Stomach (tissue), 9 donors: ENCODE data around the gene TAF4. TPM values are rescaled to one million over a fixed set of nuclear protein-coding genes. Genes with fewer than 3 reads are reported as not detected.
"Not testable (repeated sequence)": the region's sequence is repeated elsewhere in the genome, so short reads cannot be mapped to it uniquely, and the experiment has no call there.

Experiments used
- DNase-seq, 2 donors: peaks; one replicate each; pipeline versions ENCODE4 v3.0.0 to v3.0.0-alpha.2; 2013 to 2019
- H3K27ac ChIP-seq, 5 donors: fragments of 200-600 bp in 4 of 5; sonication (generic) in 4 of 5; one replicate each; pipeline ENCODE4 v1.5.1; 2013 to 2019; ENCODE audit warnings: mild to moderate bottlenecking in 1 of 5, moderate library complexity in 1 of 5
- H3K27me3 ChIP-seq, 3 donors: fragments of 200-600 bp; sonication (generic); one replicate each; pipeline ENCODE4 v1.5.1; 2017 to 2019; ENCODE audit warnings: mixed run types in 1 of 3
- H3K36me3 ChIP-seq, 4 donors: fragments of 200-600 bp; sonication (generic); 1 replicate in 3 of 4; 2 replicates in 1 of 4; pipeline ENCODE4 v1.5.1; 2016 to 2019
- H3K4me1 ChIP-seq, 4 donors: fragments of 200-600 bp; sonication (generic); one replicate each; pipeline ENCODE4 v1.5.1; 2016 to 2019
- H3K4me3 ChIP-seq, 4 donors: fragments of 200-600 bp; sonication (generic) in 3 of 4; one replicate each; pipeline ENCODE4 v1.5.1; 2016 to 2019; ENCODE audit warnings: mild to moderate bottlenecking in 1 of 4
- H3K9me3 ChIP-seq, 4 donors: fragments of 200-600 bp; sonication (generic); one replicate each; pipeline ENCODE4 v1.5.1; 2016 to 2019
- CTCF ChIP-seq, 7 experiments: fragments of 450-650 bp in 4 of 7; fragments of 200-600 bp in 3 of 7; sonication (generic) in 3 of 7; IDR thresholded peaks; one replicate each; pipeline ENCODE4 v1.5.1; 2016 to 2019; ENCODE audit warnings: antibody characterized with exemption in 7 of 7, control low read depth in 2 of 7, mild to moderate bottlenecking in 1 of 7
- EP300 ChIP-seq: sonication (generic); formaldehyde crosslinking; IDR thresholded peaks from one replicate; pipeline ENCODE4 v1.6.1; 2017; ENCODE audit warnings: antibody characterized with exemption
- POLR2A ChIP-seq, 4 donors: fragments of 450-650 bp; IDR thresholded peaks; one replicate each; pipeline ENCODE4 v1.6.1; 2016; ENCODE audit warnings: antibody characterized with exemption in 4 of 4, control low read depth in 2 of 4, mild to moderate bottlenecking in 1 of 4, moderate library complexity in 1 of 4
- POLR2AphosphoS5 ChIP-seq, 3 donors: sonication (generic); formaldehyde crosslinking; IDR thresholded peaks; one replicate each; pipeline ENCODE4 v1.6.1; 2016; ENCODE audit warnings: antibody characterized with exemption in 3 of 3
- WGBS, 5 donors: extraction: QIAGEN DNeasy Blood & Tissue Kit in 3 of 5; methylation state at CpG; one replicate each; pipeline versions ENCODE4 v1.1.5 to v1.1.7; 2013 to 2018; 5-methylcytosine and 5-hydroxymethylcytosine counted together
- intact Hi-C: fragments of 100-400 bp; cut with DNase I; formaldehyde crosslinking; loops from one replicate; pipeline ENCODE4 v1.15.1; 2023; ENCODE audit warnings: low total_unique reads
- polyA plus RNA-seq, 3 donors: library from polyadenylated mRNA; stranded (reverse); fragments of 200-250 nt; gene quantifications; one replicate each; pipeline ENCODE4 v1.2.3, GENCODE V29; 2013
- total RNA-seq, 5 donors: library from RNA; depleted of rRNA; stranded (reverse); fragments of >200 nt; gene quantifications; one replicate each; pipeline versions ENCODE4 v1.1.0 to v1.2.3, GENCODE V29; 2014 to 2016
- donor health status: healthy with polysubstance abuse.
- donor health status: Bipolar disorder and iron deficiency.
- donor health status: healthy.

TAF4 gene
- total and polyA plus RNA-seq, 8 donors = 3.2 to 33.9 (median 11.2) TPM

GRCh38 chr20:62083312-62083711, 17.6 kb upstream of the TAF4 start:
- Histone ChIP-seq H3K9me3 (peaks cover 0 to 12% (median 10%) of the 10 kb centered on the region in 4 donors), H3K4me1 (no peaks in the 10 kb centered on the region), H3K27ac (no peak overlapping the region), H3K36me3 (no peaks in the 10 kb centered on the region), H3K27me3 (peaks cover 0 to 32% (median 0%) of the 10 kb centered on the region in 3 donors), H3K4me3 (no peak overlapping the region)
- no peak for TF ChIP-seq EP300
- TF ChIP-seq POLR2A (IDR thresholded peaks at IDR 0.05) = no peak
- TF ChIP-seq POLR2AphosphoS5 (IDR thresholded peaks at IDR 0.05) = no peak
- TF ChIP-seq CTCF (IDR thresholded peaks at IDR 0.05) = no peak
- no peak for DNase-seq
- intact Hi-C loops = no loop called here
- 45 to 66% (median 59%) methylated on average over 5 of the region's 5 CpGs for WGBS, 5 donors

- H3K27me3 ChIP-seq = peaks cover 0 to 12% (median 0%) of the 10 kb centered on the region in 3 donors
- intact Hi-C loops = no loop called here
- TF ChIP-seq CTCF (IDR thresholded peaks at IDR 0.05) (no peak), POLR2A (IDR thresholded peaks at IDR 0.05) (no peak), POLR2AphosphoS5 (IDR thresholded peaks at IDR 0.05) (no peak), EP300 (no peak)
- H3K4me1 ChIP-seq = no peaks in the 10 kb centered on the region
- H3K4me3 ChIP-seq = no peak overlapping the region
- DNase-seq = no peak
- 58 to 70% (median 61%) methylated on average over 14 to 15 of the region's 15 CpGs for WGBS, 5 donors
- H3K36me3 ChIP-seq = no peaks in the 10 kb centered on the region
- no peak overlapping the region for H3K27ac ChIP-seq
- peaks cover 4 to 35% (median 25%) of the 10 kb centered on the region in 4 donors for H3K9me3 ChIP-seq
These were observed 14.7 kb upstream of the TAF4 start for GRCh38 chr20:62080249-62080990.

GRCh38 chr20:62079166-62079565, 13.5 kb upstream of the TAF4 start:
- Histone ChIP-seq H3K27ac (no peak overlapping the region), H3K36me3 (no peaks in the 10 kb centered on the region), H3K4me1 (no peaks in the 10 kb centered on the region), H3K27me3 (peaks cover 0 to 5% (median 0%) of the 10 kb centered on the region in 3 donors), H3K4me3 (no peak overlapping the region), H3K9me3 (peaks cover 6 to 48% (median 34%) of the 10 kb centered on the region in 4 donors)
- no peak for DNase-seq
- intact Hi-C loops = no loop called here
- TF ChIP-seq EP300 = no peak
- no peak for TF ChIP-seq POLR2A (IDR thresholded peaks at IDR 0.05)
- TF ChIP-seq POLR2AphosphoS5 (IDR thresholded peaks at IDR 0.05) = no peak
- TF ChIP-seq CTCF (IDR thresholded peaks at IDR 0.05) = no peak
- 71 to 100% (median 98%) methylated on average over 1 of the region's 1 CpG for WGBS, 5 donors

GRCh38 chr20:62073323-62073722, 7.6 kb upstream of the TAF4 start:
- intact Hi-C loops = no loop called here
- Histone ChIP-seq H3K4me1 (no peaks in the 10 kb centered on the region), H3K27me3 (no peaks in the 10 kb centered on the region), H3K36me3 (no peaks in the 10 kb centered on the region), H3K9me3 (peaks cover 6 to 51% (median 37%) of the 10 kb centered on the region in 4 donors), H3K4me3 (no peak overlapping the region), H3K27ac (no peak overlapping the region)
- DNase-seq = no peak
- no peak for TF ChIP-seq POLR2AphosphoS5 (IDR thresholded peaks at IDR 0.05)
- no peak for TF ChIP-seq EP300
- no peak for TF ChIP-seq POLR2A (IDR thresholded peaks at IDR 0.05)
- TF ChIP-seq CTCF (IDR thresholded peaks at IDR 0.05) = no peak
- 90 to 95% (median 93%) methylated on average over 5 of the region's 5 CpGs for WGBS, 5 donors

- 63 to 90% (median 75%) methylated on average over 6 to 8 of the region's 8 CpGs for WGBS, 5 donors
- H3K36me3 ChIP-seq, H3K27ac ChIP-seq, H3K4me3 ChIP-seq, DNase-seq, intact Hi-C loops, H3K27me3 ChIP-seq: not testable (repeated sequence)
- H3K4me1 ChIP-seq = peaks cover 9 to 12% (median 11%) of the 10 kb centered on the region in 4 donors
- H3K9me3 ChIP-seq = peaks cover 6 to 42% (median 35%) of the 10 kb centered on the region in 4 donors
These were observed 6.2 kb upstream of the TAF4 start for GRCh38 chr20:62071669-62072430.
